Ishikawa (cell line): ENCODE results near the gene DAB1.

Experiments
- EP300 ChIP-seq: IDR thresholded peaks from 2 replicates; pipeline ENCODE4 v1.6.1; 2012; ENCODE audit warnings: borderline replicate concordance
- FOXM1 ChIP-seq: IDR thresholded peaks from 2 replicates; pipeline ENCODE4 v1.6.1; 2012; ENCODE audit warnings: low read depth, borderline replicate concordance
- RAD21 ChIP-seq: IDR thresholded peaks from 2 replicates; pipeline ENCODE4 v1.6.1; 2012; ENCODE audit warnings: low read depth
- REST ChIP-seq: IDR thresholded peaks from 2 replicates; pipeline ENCODE4 v1.6.1; 2012; ENCODE audit warnings: low read depth, mild to moderate bottlenecking
- TCF12 ChIP-seq: IDR thresholded peaks from 2 replicates; pipeline ENCODE4 v1.6.1; 2012; ENCODE audit warnings: low read depth

- TF ChIP-seq REST, result no peak
- no peak for TF ChIP-seq EP300
- no peak for TF ChIP-seq FOXM1
- TF ChIP-seq TCF12, result no peak
- TF ChIP-seq RAD21, result no peak
Measured at GRCh38 chr1:57232500-57232899, 191.4 kb downstream of the DAB1 start.
